A549 (cell line): ENCODE measurements around the gene PAPPA2. TPM values are rescaled to one million over a fixed set of nuclear protein-coding genes. Genes with fewer than 3 reads are reported as not detected.

Source experiments
- ATAC-seq, 2 experiments: fragments of 200-7000 bp in 1 of 2; fragments of >200 bp in 1 of 2; cut with Nextera tagmentation in 1 of 2; cut with Tn5 transposase in 1 of 2; 3 replicates each; pipeline versions ENCODE4 v1.8.0 to v1.9.1; 2018 to 2020; ENCODE audit warnings: mild to moderate bottlenecking in 1 of 2, moderate library complexity in 1 of 2
- CTCF ChIA-PET: fragments of 300-600 bp; sonication (Branson Sonifier 250); formaldehyde crosslinking; extraction: SDS; loops from one replicate; lab custom pipeline; 2021; ENCODE audit warnings: antibody characterized with exemption, inconsistent platforms; lab: Yijun Ruan, JAX
- POLR2A ChIA-PET: fragments of 350-600 bp; formaldehyde crosslinking; extraction: SDS; loops from one replicate; lab custom pipeline; 2021; ENCODE audit warnings: antibody characterized with exemption, inconsistent platforms; lab: Yijun Ruan, JAX
- DNase-seq, 2 experiments: peaks; one replicate each; pipeline versions ENCODE4 v3.0.0 to v3.0.0-alpha.2; 2011 to 2016; ENCODE audit warnings: low read depth in 1 of 2, low spot score in 1 of 2
- FAIRE-seq: peaks from 2 replicates; lab custom pipeline; 2011; peaks lifted over from hg19 to GRCh38; lab: Jason Lieb, UNC
- H3K27ac ChIP-seq, 2 experiments: fragments of >200 bp; sonication (Bioruptor Twin); formaldehyde crosslinking; 3 replicates each; pipeline ENCODE4 v1.5.1; 2016 to 2017
- H3K4me1 ChIP-seq: fragments of >200 bp; sonication (Bioruptor Twin); formaldehyde crosslinking; 3 replicates; pipeline ENCODE4 v1.6.1; 2016
- H3K4me2 ChIP-seq: fragments of >200 bp; sonication (Bioruptor Twin); formaldehyde crosslinking; 3 replicates; pipeline ENCODE4 v1.6.1; 2016
- H3K4me3 ChIP-seq: fragments of >200 bp; sonication (Bioruptor Twin); formaldehyde crosslinking; 3 replicates; pipeline ENCODE4 v1.5.1; 2016
- H3K9me3 ChIP-seq: fragments of >200 bp; sonication (Bioruptor Twin); formaldehyde crosslinking; 3 replicates; pipeline ENCODE4 v1.6.1; 2016
- BHLHE40 ChIP-seq: IDR thresholded peaks from 2 replicates; pipeline ENCODE4 v1.6.1; 2012; ENCODE audit warnings: low read depth, low read length, inconsistent platforms
- CBX2 ChIP-seq: fragments of 200-600 bp; sonication (generic); IDR thresholded peaks from 2 replicates; pipeline ENCODE4 v1.6.1; 2016; ENCODE audit warnings: low read depth, mild to moderate bottlenecking, borderline replicate concordance
- CBX8 ChIP-seq: fragments of 200-600 bp; sonication (generic); IDR thresholded peaks from 2 replicates; pipeline ENCODE4 v1.6.1; 2016
- CHD4 ChIP-seq: fragments of 200-600 bp; sonication (generic); IDR thresholded peaks from 2 replicates; pipeline ENCODE4 v1.6.1; 2016; ENCODE audit warnings: antibody characterized with exemption, mild to moderate bottlenecking, borderline replicate concordance
- EHMT2 ChIP-seq: fragments of 200-600 bp; sonication (generic); IDR thresholded peaks from 2 replicates; pipeline ENCODE4 v1.6.1; 2016; ENCODE audit warnings: antibody characterized with exemption, low read depth, mild to moderate bottlenecking, moderate library complexity
- ELK1 ChIP-seq: fragments of 150-350 bp; IDR thresholded peaks from 2 replicates; pipeline ENCODE4 v1.6.1; 2014; ENCODE audit warnings: low read depth, mild to moderate bottlenecking, low read length
- ESRRA ChIP-seq: fragments of 150-350 bp; IDR thresholded peaks from 2 replicates; pipeline ENCODE4 v1.6.1; 2014; ENCODE audit warnings: mild to moderate bottlenecking, low read length, borderline replicate concordance
- FOXS1 ChIP-seq: fragments of 250-450 bp; sonication (Bioruptor Pico); IDR thresholded peaks from 2 replicates; pipeline ENCODE4 v1.5.0; 2020; ENCODE audit warnings: mild to moderate bottlenecking, moderate library complexity
- GATA3 ChIP-seq: IDR thresholded peaks from 2 replicates; pipeline ENCODE4 v1.6.1; 2012; ENCODE audit warnings: borderline replicate concordance
- HEYL ChIP-seq: fragments of 250-450 bp; sonication (Bioruptor Pico); IDR thresholded peaks from 2 replicates; pipeline ENCODE4 v1.8.0; 2021; ENCODE audit warnings: mild to moderate bottlenecking, moderate library complexity
- HOXB13 ChIP-seq: fragments of 250-450 bp; sonication (Bioruptor Pico); IDR thresholded peaks from 2 replicates; pipeline ENCODE4 v1.5.0; 2020; ENCODE audit warnings: low read depth, mild to moderate bottlenecking, moderate library complexity
- HOXB5 ChIP-seq: fragments of 250-450 bp; sonication (Bioruptor Pico); IDR thresholded peaks from 2 replicates; pipeline ENCODE4 v1.5.0; 2020; ENCODE audit warnings: mild to moderate bottlenecking, moderate library complexity
- JUN ChIP-seq, 2 experiments: fragments of >200 bp; sonication (Bioruptor Twin); formaldehyde crosslinking; IDR thresholded peaks; 2 replicates in 1 of 2; 3 replicates in 1 of 2; pipeline ENCODE4 v1.6.1; 2016 to 2017
- KDM1A ChIP-seq: fragments of 200-600 bp; sonication (generic); IDR thresholded peaks from 2 replicates; pipeline ENCODE4 v1.6.1; 2016; ENCODE audit warnings: low read depth, mild to moderate bottlenecking
- MAFK ChIP-seq: fragments of 450-650 bp; IDR thresholded peaks from 2 replicates; pipeline ENCODE4 v1.6.1; 2014; ENCODE audit not compliant: partially characterized antibody
- NPAS2 ChIP-seq: fragments of 250-450 bp; sonication (Bioruptor Pico); IDR thresholded peaks from 2 replicates; pipeline ENCODE4 v1.8.0; 2022; ENCODE audit warnings: mild to moderate bottlenecking, moderate library complexity, borderline replicate concordance
- RARB ChIP-seq: fragments of 250-450 bp; sonication (Bioruptor Pico); IDR thresholded peaks from 2 replicates; pipeline ENCODE4 v1.8.0; 2021; ENCODE audit warnings: mild to moderate bottlenecking, moderate library complexity
- RCOR1 ChIP-seq: fragments of 150-350 bp; IDR thresholded peaks from 2 replicates; pipeline ENCODE4 v1.6.1; 2014; ENCODE audit warnings: antibody characterized with exemption, low read length, low read depth
- RFX5 ChIP-seq: fragments of 450-650 bp; IDR thresholded peaks from 2 replicates; pipeline ENCODE4 v1.7.1; 2014; ENCODE audit warnings: antibody characterized with exemption, mild to moderate bottlenecking, moderate library complexity
- RNF2 ChIP-seq: fragments of 200-600 bp; sonication (generic); IDR thresholded peaks from 2 replicates; pipeline ENCODE4 v1.6.1; 2016; ENCODE audit warnings: low read depth, mild to moderate bottlenecking, antibody characterized with exemption, moderate library complexity, borderline replicate concordance
- SREBF2 ChIP-seq: fragments of 450-650 bp; IDR thresholded peaks from 2 replicates; pipeline ENCODE4 v1.6.1; 2014; ENCODE audit warnings: mild to moderate bottlenecking, moderate library complexity
- TFCP2L1 ChIP-seq: fragments of 250-450 bp; sonication (Bioruptor Pico); IDR thresholded peaks from 2 replicates; pipeline ENCODE4 v1.5.0; 2021; ENCODE audit warnings: mild to moderate bottlenecking
- ZFP36 ChIP-seq: fragments of 450-650 bp; IDR thresholded peaks from 2 replicates; pipeline ENCODE4 v1.6.1; 2014; ENCODE audit warnings: borderline replicate concordance; ENCODE audit not compliant: partially characterized antibody
- WGBS: methylation state at CpG from one replicate; pipeline ENCODE4 v1.1.6; 2017; ENCODE audit errors: missing lambda C conversion rate; 5-methylcytosine and 5-hydroxymethylcytosine counted together
- polyA plus RNA-seq, 4 experiments: library from polyadenylated mRNA; depleted of rRNA in 3 of 4; stranded (reverse); fragments of >200 nt; fragmentation: RNase III in 1 of 4; extraction: RNeasy Plus Mini Kit Qiagen cat#74134 plus additional on column Dnase treatment in 1 of 4; gene quantifications; 2 replicates in 3 of 4; 3 replicates in 1 of 4; pipeline ENCODE4 v1.2.3, GENCODE V29; 2011 to 2017
- TF ChIP-seq, protein P1 (sequence below): fragments of 450-650 bp; IDR thresholded peaks from 2 replicates; pipeline ENCODE4 v1.6.1; 2014; ENCODE audit warnings: antibody characterized with exemption
- TF ChIP-seq, protein P2 (sequence below): IDR thresholded peaks from 2 replicates; pipeline ENCODE4 v1.6.1; 2012
- TF ChIP-seq, protein P3 (sequence below): IDR thresholded peaks from 2 replicates; pipeline ENCODE4 v1.6.1; 2012

PAPPA2 gene
- polyA plus RNA-seq, 2 of the 4 experiments (the other 2 are of a cell fraction): 0.03 to 0.72 TPM

GRCh38 chr1:176736015-176736414 is 273.0 kb downstream of the PAPPA2 start:
- FAIRE-seq: no peak
- DNase-seq: no peak
- H3K4me2 ChIP-seq: no peak overlapping the region
- H3K27ac ChIP-seq: no peak overlapping the region
- CTCF ChIA-PET: interaction anchor here (1.0 kb wide), 1 partner anchor 50 kb away, joined by 3 read pairs; no protein-coding TSS in a partner anchor
- POLR2A ChIA-PET: no interaction called here
- H3K9me3 ChIP-seq: no peaks in the 10 kb centered on the region
- no peak for TF ChIP-seq SREBF2
- no peak for TF ChIP-seq ZFP36
- no peak for TF ChIP-seq KDM1A
- no peak for TF ChIP-seq HEYL (CRISPR knock-in tag)
- TF ChIP-seq TFCP2L1 (CRISPR knock-in tag): no peak
- no peak for TF ChIP-seq CHD4
- TF ChIP-seq FOXS1 (CRISPR knock-in tag): no peak
- TF ChIP-seq RCOR1: no peak
- TF ChIP-seq, protein P1, sequence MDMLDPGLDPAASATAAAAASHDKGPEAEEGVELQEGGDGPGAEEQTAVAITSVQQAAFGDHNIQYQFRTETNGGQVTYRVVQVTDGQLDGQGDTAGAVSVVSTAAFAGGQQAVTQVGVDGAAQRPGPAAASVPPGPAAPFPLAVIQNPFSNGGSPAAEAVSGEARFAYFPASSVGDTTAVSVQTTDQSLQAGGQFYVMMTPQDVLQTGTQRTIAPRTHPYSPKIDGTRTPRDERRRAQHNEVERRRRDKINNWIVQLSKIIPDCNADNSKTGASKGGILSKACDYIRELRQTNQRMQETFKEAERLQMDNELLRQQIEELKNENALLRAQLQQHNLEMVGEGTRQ: no peak
- TF ChIP-seq, all 56 proteins: peak for 0
- no peak for ATAC-seq
- Histone ChIP-seq H3K4me1 (no peaks in the 10 kb centered on the region), H3K4me3 (no peak overlapping the region)

GRCh38 chr1:176741181-176741580 is 278.2 kb downstream of the PAPPA2 start:
- Histone ChIP-seq H3K9me3 (no peaks in the 10 kb centered on the region), H3K27ac (no peak overlapping the region), H3K4me2 (no peak overlapping the region), H3K4me3 (no peak overlapping the region), H3K4me1 (no peaks in the 10 kb centered on the region)
- TF ChIP-seq CBX8 (no peak), EHMT2 (no peak), MAFK (no peak), JUN (IDR thresholded peaks at IDR 0.05) (no peak), ELK1 (no peak), HOXB5 (CRISPR knock-in tag) (no peak), CBX2 (no peak), SREBF2 (no peak), ZFP36 (no peak), RCOR1 (no peak), RARB (CRISPR knock-in tag) (no peak), GATA3 (no peak), RNF2 (no peak), FOXS1 (CRISPR knock-in tag) (no peak)
- TF ChIP-seq, protein P2, sequence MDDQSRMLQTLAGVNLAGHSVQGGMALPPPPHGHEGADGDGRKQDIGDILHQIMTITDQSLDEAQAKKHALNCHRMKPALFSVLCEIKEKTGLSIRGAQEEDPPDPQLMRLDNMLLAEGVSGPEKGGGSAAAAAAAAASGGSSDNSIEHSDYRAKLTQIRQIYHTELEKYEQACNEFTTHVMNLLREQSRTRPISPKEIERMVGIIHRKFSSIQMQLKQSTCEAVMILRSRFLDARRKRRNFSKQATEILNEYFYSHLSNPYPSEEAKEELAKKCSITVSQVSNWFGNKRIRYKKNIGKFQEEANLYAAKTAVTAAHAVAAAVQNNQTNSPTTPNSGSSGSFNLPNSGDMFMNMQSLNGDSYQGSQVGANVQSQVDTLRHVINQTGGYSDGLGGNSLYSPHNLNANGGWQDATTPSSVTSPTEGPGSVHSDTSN: no peak
- TF ChIP-seq, protein P1: no peak
- 2% methylated on average over 4 of the region's 4 CpGs for WGBS
- DNase-seq: no peak
- no peak for ATAC-seq
- ChIA-PET POLR2A (no interaction called here), CTCF (no interaction called here)
- FAIRE-seq: no peak

GRCh38 chr1:176742322-176742721 is 279.3 kb downstream of the PAPPA2 start:
- FAIRE-seq: no peak
- H3K27ac ChIP-seq: no peak overlapping the region

More at GRCh38 chr1:176742322-176742721, 279.3 kb downstream of the PAPPA2 start:
- H3K9me3 ChIP-seq: no peaks in the 10 kb centered on the region
- POLR2A ChIA-PET: no interaction called here
- TF ChIP-seq GATA3: no peak
- TF ChIP-seq BHLHE40: no peak
- no peak for TF ChIP-seq HOXB13 (CRISPR knock-in tag)
- TF ChIP-seq, protein P3, sequence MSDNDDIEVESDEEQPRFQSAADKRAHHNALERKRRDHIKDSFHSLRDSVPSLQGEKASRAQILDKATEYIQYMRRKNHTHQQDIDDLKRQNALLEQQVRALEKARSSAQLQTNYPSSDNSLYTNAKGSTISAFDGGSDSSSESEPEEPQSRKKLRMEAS: no peak
- TF ChIP-seq NPAS2: no peak
- TF ChIP-seq ESRRA: no peak
- TF ChIP-seq RFX5: no peak
- TF ChIP-seq KDM1A: no peak
- TF ChIP-seq, all 56 proteins: peak for 0
- CTCF ChIA-PET: interaction anchor here (0.7 to 1.0 kb wide), 2 partner anchors 9 to 1068 kb away, joined by 3 read pairs; no protein-coding TSS in a partner anchor
- no peaks in the 10 kb centered on the region for H3K4me1 ChIP-seq
- WGBS: 13% methylated on average over 2 of the region's 2 CpGs
- H3K4me2 ChIP-seq: no peak overlapping the region
- DNase-seq (no peak), ATAC-seq (no peak)
- H3K4me3 ChIP-seq: no peak overlapping the region
